Liver (tissue), 9 donors: ENCODE measurements around the gene ITGA6. TPM values are rescaled to one million over a fixed set of nuclear protein-coding genes. Genes with fewer than 3 reads are reported as not detected.

Source experiments
- DNase-seq: peaks from one replicate; pipeline ENCODE4 v3.0.0-alpha.2; 2017; ENCODE audit warnings: low spot score
- H3K27ac ChIP-seq, 2 donors: one replicate each; pipeline ENCODE4 v1.7.0; 2013; ENCODE audit warnings: inconsistent platforms in 2 of 2, low read length in 2 of 2, control low read depth in 1 of 2, low read depth in 1 of 2, mild to moderate bottlenecking in 1 of 2
- H3K27me3 ChIP-seq, 4 donors: one replicate each; pipeline versions ENCODE4 v1.6.1 to v1.7.0; 2013; ENCODE audit warnings: low read length in 3 of 4, inconsistent platforms in 1 of 4, mild to moderate bottlenecking in 1 of 4, moderate library complexity in 1 of 4; ENCODE audit not compliant: control insufficient read depth in 4 of 4, insufficient read depth in 4 of 4
- H3K36me3 ChIP-seq, 4 donors: one replicate each; pipeline versions ENCODE4 v1.6.1 to v1.7.0; 2013; ENCODE audit warnings: low read length in 3 of 4, mild to moderate bottlenecking in 3 of 4, low read depth in 1 of 4, moderate library complexity in 1 of 4; ENCODE audit not compliant: control insufficient read depth in 4 of 4, insufficient read depth in 3 of 4
- H3K4me1 ChIP-seq, 4 donors: one replicate each; pipeline versions ENCODE4 v1.6.1 to v1.7.0; 2013; ENCODE audit warnings: low read length in 3 of 4, mild to moderate bottlenecking in 3 of 4, moderate library complexity in 1 of 4; ENCODE audit not compliant: control insufficient read depth in 4 of 4, insufficient read depth in 4 of 4
- H3K4me3 ChIP-seq, 3 donors: one replicate each; pipeline versions ENCODE4 v1.6.1 to v1.7.0; 2013; ENCODE audit warnings: low read length in 3 of 3, control low read depth in 1 of 3, low read depth in 1 of 3, mild to moderate bottlenecking in 1 of 3
- H3K9ac ChIP-seq, 2 donors: one replicate each; pipeline ENCODE4 v1.7.0; 2013; ENCODE audit warnings: low read length in 2 of 2, mild to moderate bottlenecking in 2 of 2, moderate library complexity in 2 of 2, control low read depth in 1 of 2, low read depth in 1 of 2
- H3K9me3 ChIP-seq, 4 donors: one replicate each; pipeline versions ENCODE4 v1.6.1 to v1.7.0; 2013; ENCODE audit warnings: low read length in 3 of 4; ENCODE audit not compliant: control insufficient read depth in 4 of 4
- FOXA1 ChIP-seq: IDR thresholded peaks from 2 replicates; pipeline ENCODE4 v1.6.1; 2016; ENCODE audit warnings: antibody characterized with exemption
- GABPA ChIP-seq, 2 donors: IDR thresholded peaks in 1 of 2; conservative IDR thresholded peaks in 1 of 2; 2 replicates each; pipeline ENCODE4 v1.6.1; 2016; ENCODE audit warnings: antibody characterized with exemption in 2 of 2, mild to moderate bottlenecking in 1 of 2, moderate library complexity in 1 of 2
- HNF4A ChIP-seq, 2 donors: conservative IDR thresholded peaks; 2 replicates each; pipeline ENCODE4 v1.6.1; 2016; ENCODE audit warnings: antibody characterized with exemption in 2 of 2, mild to moderate bottlenecking in 2 of 2
- HNF4G ChIP-seq: IDR thresholded peaks from 2 replicates; pipeline ENCODE4 v1.6.1; 2016; ENCODE audit warnings: antibody characterized with exemption
- JUND ChIP-seq, 2 donors: IDR thresholded peaks; 2 replicates each; pipeline ENCODE4 v1.6.1; 2016; ENCODE audit warnings: antibody characterized with exemption in 2 of 2
- NR2F2 ChIP-seq: IDR thresholded peaks from 2 replicates; pipeline ENCODE4 v1.6.1; 2016; ENCODE audit warnings: antibody characterized with exemption
- RAD21 ChIP-seq, 2 donors: IDR thresholded peaks; 2 replicates each; pipeline ENCODE4 v1.6.1; 2016; ENCODE audit warnings: antibody characterized with exemption in 2 of 2, mild to moderate bottlenecking in 2 of 2
- SP1 ChIP-seq: IDR thresholded peaks from 2 replicates; pipeline ENCODE4 v1.6.1; 2018; ENCODE audit warnings: antibody characterized with exemption, mild to moderate bottlenecking
- TAF1 ChIP-seq: conservative IDR thresholded peaks from 2 replicates; pipeline ENCODE4 v1.6.1; 2016; ENCODE audit warnings: antibody characterized with exemption, mild to moderate bottlenecking
- YY1 ChIP-seq: IDR thresholded peaks from 2 replicates; pipeline ENCODE4 v1.6.1; 2016; ENCODE audit warnings: antibody characterized with exemption, mild to moderate bottlenecking
- WGBS: extraction: QIAGEN DNeasy Blood & Tissue Kit; methylation state at CpG from one replicate; pipeline ENCODE4 v1.1.7; 2013; 5-methylcytosine and 5-hydroxymethylcytosine counted together
- polyA plus RNA-seq, 2 donors: library from polyadenylated mRNA; stranded (reverse) in 1 of 2; unstranded in 1 of 2; fragments of 200-250 nt in 1 of 2; fragments of >200 nt in 1 of 2; fragmentation: Nextera tagmentation in 1 of 2; extraction: Ambion mirVana in 1 of 2; gene quantifications; one replicate each; pipeline versions ENCODE4 v1.2.1 to v1.2.3, GENCODE V29; 2013 to 2015
- total RNA-seq, 2 donors: library from RNA; depleted of rRNA; stranded (reverse); fragments of >200 nt; gene quantifications; one replicate each; pipeline ENCODE4 v1.2.3, GENCODE V29; 2014
- TF ChIP-seq, protein P1 (sequence below): IDR thresholded peaks from 2 replicates; pipeline ENCODE4 v1.6.1; 2016; ENCODE audit warnings: antibody characterized with exemption
- TF ChIP-seq, protein P2 (sequence below): IDR thresholded peaks from 2 replicates; pipeline ENCODE4 v1.6.1; 2016; ENCODE audit warnings: antibody characterized with exemption, mild to moderate bottlenecking
- TF ChIP-seq, protein P3 (sequence below): IDR thresholded peaks from 2 replicates; pipeline ENCODE4 v1.6.1; 2016; ENCODE audit warnings: antibody characterized with exemption
- TF ChIP-seq, protein P4 (sequence below): IDR thresholded peaks from 2 replicates; pipeline ENCODE4 v1.6.1; 2016; ENCODE audit warnings: antibody characterized with exemption
- TF ChIP-seq, protein P5 (sequence below): fragments of 150-350 bp; IDR thresholded peaks from 2 replicates; pipeline ENCODE4 v1.5.1; 2017; ENCODE audit warnings: improper control_type of control experiment, low read depth, low read length; ENCODE audit not compliant: missing input control
- donor health status: healthy.
- donor health status: healthy.
- donor health status: healthy.
- donor health status: healthy.
- donor health status: healthy.

The ITGA6 gene
- total and polyA plus RNA-seq, 4 donors = 5.8 to 21.6 (median 11.4) TPM

DNA sequence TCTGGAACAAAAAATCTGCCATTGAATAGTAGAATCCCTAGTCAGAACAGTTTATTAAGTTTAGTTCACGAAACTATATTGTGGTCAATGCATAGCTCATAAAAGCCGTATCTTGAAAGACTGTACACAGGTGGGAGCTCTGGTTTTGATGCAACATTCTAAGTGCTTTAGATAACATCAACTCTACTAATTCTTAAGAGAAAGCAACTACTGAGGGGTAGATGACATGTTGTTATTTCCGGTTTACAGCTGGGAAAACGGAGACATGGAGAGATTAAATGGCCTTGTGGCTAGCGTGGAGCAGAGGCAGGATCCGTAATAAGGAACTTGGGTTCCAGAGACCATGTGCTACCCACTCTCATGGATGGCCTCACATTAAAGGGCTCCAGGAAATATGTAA lies 4.2 kb upstream of the ITGA6 start:
- Histone ChIP-seq H3K27ac (no peak overlapping the region), H3K36me3 (no peaks in the 10 kb centered on the region), H3K9me3 (no peaks in the 10 kb centered on the region), H3K9ac (no peak overlapping the region), H3K27me3 (no peaks in the 10 kb centered on the region), H3K4me3 (no peak overlapping the region), H3K4me1 (peaks cover 0 to 8% (median 5%) of the 10 kb centered on the region in 4 donors)
- TF ChIP-seq SP1 = no peak
- TF ChIP-seq, protein P1, sequence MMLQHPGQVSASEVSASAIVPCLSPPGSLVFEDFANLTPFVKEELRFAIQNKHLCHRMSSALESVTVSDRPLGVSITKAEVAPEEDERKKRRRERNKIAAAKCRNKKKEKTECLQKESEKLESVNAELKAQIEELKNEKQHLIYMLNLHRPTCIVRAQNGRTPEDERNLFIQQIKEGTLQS = no peak
- no peak for TF ChIP-seq NR2F2
- no peak for TF ChIP-seq GABPA (IDR thresholded peaks at IDR 0.05 in 1 of 2, conservative IDR thresholded peaks at IDR 0.05 in 1 of 2)
- TF ChIP-seq YY1 = no peak
- TF ChIP-seq RAD21 (IDR thresholded peaks at IDR 0.05) = no peak
- no peak for TF ChIP-seq HNF4A (conservative IDR thresholded peaks at IDR 0.05)
- TF ChIP-seq, protein P2, sequence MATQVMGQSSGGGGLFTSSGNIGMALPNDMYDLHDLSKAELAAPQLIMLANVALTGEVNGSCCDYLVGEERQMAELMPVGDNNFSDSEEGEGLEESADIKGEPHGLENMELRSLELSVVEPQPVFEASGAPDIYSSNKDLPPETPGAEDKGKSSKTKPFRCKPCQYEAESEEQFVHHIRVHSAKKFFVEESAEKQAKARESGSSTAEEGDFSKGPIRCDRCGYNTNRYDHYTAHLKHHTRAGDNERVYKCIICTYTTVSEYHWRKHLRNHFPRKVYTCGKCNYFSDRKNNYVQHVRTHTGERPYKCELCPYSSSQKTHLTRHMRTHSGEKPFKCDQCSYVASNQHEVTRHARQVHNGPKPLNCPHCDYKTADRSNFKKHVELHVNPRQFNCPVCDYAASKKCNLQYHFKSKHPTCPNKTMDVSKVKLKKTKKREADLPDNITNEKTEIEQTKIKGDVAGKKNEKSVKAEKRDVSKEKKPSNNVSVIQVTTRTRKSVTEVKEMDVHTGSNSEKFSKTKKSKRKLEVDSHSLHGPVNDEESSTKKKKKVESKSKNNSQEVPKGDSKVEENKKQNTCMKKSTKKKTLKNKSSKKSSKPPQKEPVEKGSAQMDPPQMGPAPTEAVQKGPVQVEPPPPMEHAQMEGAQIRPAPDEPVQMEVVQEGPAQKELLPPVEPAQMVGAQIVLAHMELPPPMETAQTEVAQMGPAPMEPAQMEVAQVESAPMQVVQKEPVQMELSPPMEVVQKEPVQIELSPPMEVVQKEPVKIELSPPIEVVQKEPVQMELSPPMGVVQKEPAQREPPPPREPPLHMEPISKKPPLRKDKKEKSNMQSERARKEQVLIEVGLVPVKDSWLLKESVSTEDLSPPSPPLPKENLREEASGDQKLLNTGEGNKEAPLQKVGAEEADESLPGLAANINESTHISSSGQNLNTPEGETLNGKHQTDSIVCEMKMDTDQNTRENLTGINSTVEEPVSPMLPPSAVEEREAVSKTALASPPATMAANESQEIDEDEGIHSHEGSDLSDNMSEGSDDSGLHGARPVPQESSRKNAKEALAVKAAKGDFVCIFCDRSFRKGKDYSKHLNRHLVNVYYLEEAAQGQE = no peak
- TF ChIP-seq JUND (IDR thresholded peaks at IDR 0.05) = no peak
- TF ChIP-seq, protein P3, sequence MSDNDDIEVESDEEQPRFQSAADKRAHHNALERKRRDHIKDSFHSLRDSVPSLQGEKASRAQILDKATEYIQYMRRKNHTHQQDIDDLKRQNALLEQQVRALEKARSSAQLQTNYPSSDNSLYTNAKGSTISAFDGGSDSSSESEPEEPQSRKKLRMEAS = no peak
- TF ChIP-seq, protein P4, sequence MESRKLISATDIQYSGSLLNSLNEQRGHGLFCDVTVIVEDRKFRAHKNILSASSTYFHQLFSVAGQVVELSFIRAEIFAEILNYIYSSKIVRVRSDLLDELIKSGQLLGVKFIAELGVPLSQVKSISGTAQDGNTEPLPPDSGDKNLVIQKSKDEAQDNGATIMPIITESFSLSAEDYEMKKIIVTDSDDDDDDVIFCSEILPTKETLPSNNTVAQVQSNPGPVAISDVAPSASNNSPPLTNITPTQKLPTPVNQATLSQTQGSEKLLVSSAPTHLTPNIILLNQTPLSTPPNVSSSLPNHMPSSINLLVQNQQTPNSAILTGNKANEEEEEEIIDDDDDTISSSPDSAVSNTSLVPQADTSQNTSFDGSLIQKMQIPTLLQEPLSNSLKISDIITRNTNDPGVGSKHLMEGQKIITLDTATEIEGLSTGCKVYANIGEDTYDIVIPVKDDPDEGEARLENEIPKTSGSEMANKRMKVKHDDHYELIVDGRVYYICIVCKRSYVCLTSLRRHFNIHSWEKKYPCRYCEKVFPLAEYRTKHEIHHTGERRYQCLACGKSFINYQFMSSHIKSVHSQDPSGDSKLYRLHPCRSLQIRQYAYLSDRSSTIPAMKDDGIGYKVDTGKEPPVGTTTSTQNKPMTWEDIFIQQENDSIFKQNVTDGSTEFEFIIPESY = no peak
- TF ChIP-seq, protein P5, sequence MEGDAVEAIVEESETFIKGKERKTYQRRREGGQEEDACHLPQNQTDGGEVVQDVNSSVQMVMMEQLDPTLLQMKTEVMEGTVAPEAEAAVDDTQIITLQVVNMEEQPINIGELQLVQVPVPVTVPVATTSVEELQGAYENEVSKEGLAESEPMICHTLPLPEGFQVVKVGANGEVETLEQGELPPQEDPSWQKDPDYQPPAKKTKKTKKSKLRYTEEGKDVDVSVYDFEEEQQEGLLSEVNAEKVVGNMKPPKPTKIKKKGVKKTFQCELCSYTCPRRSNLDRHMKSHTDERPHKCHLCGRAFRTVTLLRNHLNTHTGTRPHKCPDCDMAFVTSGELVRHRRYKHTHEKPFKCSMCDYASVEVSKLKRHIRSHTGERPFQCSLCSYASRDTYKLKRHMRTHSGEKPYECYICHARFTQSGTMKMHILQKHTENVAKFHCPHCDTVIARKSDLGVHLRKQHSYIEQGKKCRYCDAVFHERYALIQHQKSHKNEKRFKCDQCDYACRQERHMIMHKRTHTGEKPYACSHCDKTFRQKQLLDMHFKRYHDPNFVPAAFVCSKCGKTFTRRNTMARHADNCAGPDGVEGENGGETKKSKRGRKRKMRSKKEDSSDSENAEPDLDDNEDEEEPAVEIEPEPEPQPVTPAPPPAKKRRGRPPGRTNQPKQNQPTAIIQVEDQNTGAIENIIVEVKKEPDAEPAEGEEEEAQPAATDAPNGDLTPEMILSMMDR = no peak
- WGBS = 91% methylated on average over 6 of the region's 6 CpGs
- DNase-seq = no peak

DNA sequence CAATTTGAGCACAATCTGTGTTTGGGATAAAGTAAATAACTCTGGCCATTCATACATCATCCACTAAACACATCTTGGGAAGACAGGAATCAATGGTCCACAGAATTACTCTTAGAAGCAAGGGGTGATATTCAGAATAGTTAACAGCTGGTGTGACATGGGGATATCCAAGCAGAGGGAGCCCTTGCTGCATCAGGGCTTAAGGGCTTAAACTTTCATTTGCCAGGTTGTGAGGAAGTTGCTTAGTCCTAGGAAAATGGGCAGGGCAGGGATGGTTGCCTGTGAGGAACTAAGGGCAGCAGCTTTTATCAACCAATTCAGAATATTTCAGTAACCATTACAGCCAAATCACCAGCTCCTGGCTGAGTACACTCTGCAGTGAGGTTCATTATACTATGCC lies 2.0 kb upstream of the ITGA6 start:
- Histone ChIP-seq H3K27me3 (no peaks in the 10 kb centered on the region), H3K27ac (no peak overlapping the region), H3K4me1 (peaks cover 0 to 24% (median 15%) of the 10 kb centered on the region in 4 donors), H3K9me3 (no peaks in the 10 kb centered on the region), H3K9ac (no peak overlapping the region), H3K4me3 (no peak overlapping the region), H3K36me3 (no peaks in the 10 kb centered on the region)
- no peak for DNase-seq
- TF ChIP-seq YY1 = no peak
- TF ChIP-seq, protein P1 = no peak
- no peak for TF ChIP-seq SP1
- no peak for TF ChIP-seq TAF1
- no peak for TF ChIP-seq FOXA1
- TF ChIP-seq, protein P5 = no peak
- TF ChIP-seq HNF4G = no peak
- TF ChIP-seq, protein P2 = no peak
- no peak for TF ChIP-seq JUND (IDR thresholded peaks at IDR 0.05)
